ENCODE results near the gene WDR59.

The WDR59 gene

GRCh38 chr16:74902161-74902560 is 82.8 kb downstream of the WDR59 start:
- DNase-seq (ENCODE audit: low read depth) = no peak

GRCh38 chr16:74901606-74902005 is 83.3 kb downstream of the WDR59 start:
- DNase-seq (ENCODE audit: low read depth) = no peak

- no peak for DNase-seq (ENCODE audit: low read depth)
Measured at GRCh38 chr16:74899816-74900215, 85.1 kb downstream of the WDR59 start.

- no peak for DNase-seq (ENCODE audit: low read depth)
Measured at GRCh38 chr16:74898659-74899058, 86.3 kb downstream of the WDR59 start.

GRCh38 chr16:74896389-74897370 is 88.2 kb downstream of the WDR59 start:
- DNase-seq (ENCODE audit: low read depth) = no peak

GRCh38 chr16:74893541-74893940 is 91.4 kb downstream of the WDR59 start:
- no peak for DNase-seq (ENCODE audit: low read depth)

GRCh38 chr16:74892574-74893461 is 92.1 kb downstream of the WDR59 start:
- DNase-seq (ENCODE audit: low read depth) = no peak

- no peak for DNase-seq (ENCODE audit: low read depth)
Measured at GRCh38 chr16:74888888-74889287, 96.0 kb downstream of the WDR59 start.

GRCh38 chr16:74888232-74888862 is 96.6 kb downstream of the WDR59 start:
- no peak for DNase-seq (ENCODE audit: low read depth)

- DNase-seq (ENCODE audit: low read depth) = no peak
Measured at GRCh38 chr16:74887084-74887483, 97.8 kb downstream of the WDR59 start.

GRCh38 chr16:74877706-74878105 is 107.2 kb downstream of the WDR59 start:
- DNase-seq (ENCODE audit: low read depth) = no peak

GRCh38 chr16:74874912-74875546 is 109.9 kb downstream of the WDR59 start:
- no peak for DNase-seq (ENCODE audit: low read depth)

GRCh38 chr16:74874123-74874522 is 110.8 kb downstream of the WDR59 start:
- no peak for DNase-seq (ENCODE audit: low read depth)

- no peak for DNase-seq (ENCODE audit: low read depth)
Measured at GRCh38 chr16:74872302-74872701, 112.6 kb downstream of the WDR59 start.

GRCh38 chr16:74871608-74872007 is 113.3 kb downstream of the WDR59 start:
- no peak for DNase-seq (ENCODE audit: low read depth)

- DNase-seq (ENCODE audit: low read depth) = no peak
Measured at GRCh38 chr16:74868501-74868900, 116.4 kb downstream of the WDR59 start.

- DNase-seq (ENCODE audit: low read depth) = no peak
Measured at GRCh38 chr16:74868035-74868434, 116.9 kb downstream of the WDR59 start.

- DNase-seq (ENCODE audit: low read depth) = no peak
Measured at GRCh38 chr16:74867281-74867849, 117.6 kb downstream of the WDR59 start.

- DNase-seq (ENCODE audit: low read depth) = no peak
Measured at GRCh38 chr16:74865922-74866598, 118.9 kb downstream of the WDR59 start.

GRCh38 chr16:74862743-74863244 is 122.1 kb downstream of the WDR59 start:
- no peak for DNase-seq (ENCODE audit: low read depth)

GRCh38 chr16:74852500-74852875 is 132.4 kb downstream of the WDR59 start:
- DNase-seq (ENCODE audit: low read depth) = no peak

All from T follicular helper cell (primary cell).